ENCODE measurements around the gene ARL5A. TPM values are rescaled to one million over a fixed set of nuclear protein-coding genes. Genes with fewer than 3 reads are reported as not detected.

Gene ARL5A
- total and polyA plus RNA-seq, 2 donors (not counting 3 experiments of a cell fraction or from before 2014, with no cell fraction given) = 25.8 to 73.2 TPM

DNA sequence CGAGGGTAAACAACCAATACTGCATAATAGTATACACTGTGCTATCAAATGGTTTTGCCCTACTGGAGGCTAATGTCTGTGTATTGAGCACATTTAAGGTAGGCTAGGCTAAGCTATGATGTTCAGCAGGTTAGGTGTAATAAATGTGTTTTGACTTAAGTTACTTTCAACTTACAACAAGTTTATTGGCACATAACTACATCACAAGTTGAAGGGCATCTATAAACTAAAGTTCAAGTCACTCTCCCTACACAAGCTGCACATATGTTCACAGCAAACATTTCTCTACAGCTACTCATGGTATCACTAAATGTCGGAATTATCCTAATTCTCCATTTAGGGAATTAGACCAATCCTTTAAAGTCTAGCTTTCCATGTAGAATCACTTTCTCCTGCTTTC lies 11.4 kb downstream of the ARL5A start:
- Histone ChIP-seq H3K9me1 (replicated peaks; ENCODE audit: control insufficient read depth, extremely low read depth, insufficient read depth, low read length) (no peaks in the 10 kb centered on the region), H3K9me3 (replicated peaks; ENCODE audit: control insufficient read depth, insufficient read depth, low read length) (no peaks in the 10 kb centered on the region), H3K4me1 (ENCODE audit: control insufficient read depth, extremely low read depth, insufficient read depth, low read length) (peaks cover 6% of the 10 kb centered on the region), H3K79me2 (ENCODE audit: control insufficient read depth, insufficient read depth, low read length) (peaks cover 61% of the 10 kb centered on the region), H2AFZ (ENCODE audit: low read depth, low read length) (no peak overlapping the region), H3K27ac (ENCODE audit: insufficient read depth, low read depth, low read length) (no peak overlapping the region), H3K4me2 (ENCODE audit: insufficient read depth, low read length) (no peak overlapping the region), H3K36me3 (ENCODE audit: control insufficient read depth in 2 of 2, extremely low read depth in 1 of 2, insufficient read depth in 2 of 2, low read length in 2 of 2) (peaks cover 7% of the 10 kb centered on the region in 2 experiments), H4K20me1 (replicated peaks; ENCODE audit: control insufficient read depth, extremely low read depth, insufficient read depth, low read length) (peaks cover 17% of the 10 kb centered on the region), H3K27me3 (ENCODE audit: control insufficient read depth in 2 of 2, insufficient read depth in 2 of 2, low read length in 2 of 2) (no peaks in the 10 kb centered on the region), H3K4me3 (replicated peaks in 1 of 3; ENCODE audit: insufficient read depth in 1 of 3, low read depth in 1 of 3, low read length in 3 of 3) (no peak overlapping the region), H3K9ac (replicated peaks; ENCODE audit: extremely low read depth, insufficient read depth, low read length) (no peak overlapping the region)
- CTCF ChIA-PET = interaction anchor here (1.7 kb wide), 1 partner anchor 11 kb away, joined by 6 read pairs; the partner anchor contains the start of gene ARL5A
- TF ChIP-seq POLR2AphosphoS5 (IDR thresholded peaks at IDR 0.05; ENCODE audit: insufficient read depth, low read depth, low read length) (no peak), GATA2 (IDR thresholded peaks at IDR 0.05; ENCODE audit: insufficient read depth, insufficient read length, low read depth, low read length) (no peak), JUN (IDR thresholded peaks at IDR 0.05; ENCODE audit: borderline replicate concordance, insufficient read depth, insufficient read length, low read depth) (no peak), FOS (IDR thresholded peaks at IDR 0.05; ENCODE audit: borderline replicate concordance, insufficient read depth, low read length) (no peak), POLR2A (IDR thresholded peaks at IDR 0.05; ENCODE audit: low read depth, low read length) (no peak), EZH2 (IDR thresholded peaks at IDR 0.05; ENCODE audit: borderline replicate concordance, low read depth, low read length, severe bottlenecking) (no peak), MYC (IDR thresholded peaks at IDR 0.05; ENCODE audit: low read depth, low read length) (no peak), CTCF (IDR thresholded peaks at IDR 0.05; ENCODE audit: extremely low read depth in 1 of 2, insufficient read depth in 1 of 2, low read depth in 1 of 2, low read length in 2 of 2) (no peak)
- TF ChIP-seq, protein P1, sequence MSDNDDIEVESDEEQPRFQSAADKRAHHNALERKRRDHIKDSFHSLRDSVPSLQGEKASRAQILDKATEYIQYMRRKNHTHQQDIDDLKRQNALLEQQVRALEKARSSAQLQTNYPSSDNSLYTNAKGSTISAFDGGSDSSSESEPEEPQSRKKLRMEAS (IDR thresholded peaks at IDR 0.05; ENCODE audit: insufficient read depth, insufficient read length) = no peak
- dilution Hi-C loops (cut with MboI; ENCODE audit: extremely low pct_ligation_motif_present, low sequenced_read_pairs) (no loop called here), intact Hi-C loops (cut with micrococcal nuclease) (no loop called here)
- FAIRE-seq = no peak
- no TSS peak for BruUV-seq (replicated peaks)
- POLR2A ChIA-PET = no interaction called here
- no peak for DNase-seq (ENCODE audit: low read depth, low spot score)
